ENCODE measurements around the gene RFNG. TPM values are rescaled to one million over a fixed set of nuclear protein-coding genes. Genes with fewer than 3 reads are reported as not detected.

The RFNG gene
- polyA plus RNA-seq, 2 of the 4 experiments (the other 2 are of a cell fraction), result 8.4 to 25.7 TPM

GRCh38 chr17:82030470-82031302, 20.9 kb downstream of the RFNG start:
- H3K4me1 ChIP-seq, result peaks cover 5% of the 10 kb centered on the region; the same call in 1 of the 3 replicates
- no peaks in the 10 kb centered on the region for H3K9me3 ChIP-seq
- ATAC-seq (peak; percentile 62 to 88), FAIRE-seq (peak; percentile 84), DNase-seq (ENCODE audit: low read depth in 1 of 2, low spot score in 1 of 2) (peak; percentile 92 to 93)
- POLR2A ChIA-PET, result interaction anchor here (0.6 to 3.4 kb wide), 9 partner anchors 27 to 206 kb away, joined by 3 to 33 read pairs (median 3); partner anchors contain the start of genes FASN and MAFG
- peak overlapping the region; percentile 94 for H3K4me2 ChIP-seq
- H3K4me3 ChIP-seq, result peak overlapping the region; percentile 66
- CTCF ChIA-PET, result interaction anchor here (0.6 to 33.2 kb wide), 100 partner anchors 9 to 818 kb away, joined by 3 to 794 read pairs (median 5); partner anchors contain the start of genes DCXR, DUS1L, GPS1 and MAFG
- H3K27ac ChIP-seq, result peak overlapping the region; percentile 75 to 94
- WGBS (ENCODE audit: missing lambda C conversion rate), result 3% methylated on average over 45 of the region's 94 CpGs
- peak; percentile 65 for TF ChIP-seq SMC3 (IDR thresholded peaks at IDR 0.05)
- no peak for TF ChIP-seq CBX8 (IDR thresholded peaks at IDR 0.05)
- TF ChIP-seq KDM5A (IDR thresholded peaks at IDR 0.05), result no peak
- TF ChIP-seq RFX5 (IDR thresholded peaks at IDR 0.05), result no peak
- TF ChIP-seq ATOH8 (CRISPR knock-in tag; IDR thresholded peaks at IDR 0.05; ENCODE audit: low read depth), result no peak
- TF ChIP-seq EHMT2 (IDR thresholded peaks at IDR 0.05; ENCODE audit: low read depth), result no peak
- TF ChIP-seq HEYL (CRISPR knock-in tag; IDR thresholded peaks at IDR 0.05), result no peak
- TF ChIP-seq TFCP2L1 (CRISPR knock-in tag; IDR thresholded peaks at IDR 0.05), result no peak
- no peak for TF ChIP-seq HOXA7 (CRISPR knock-in tag; IDR thresholded peaks at IDR 0.05)
- TF ChIP-seq ZFP36 (IDR thresholded peaks at IDR 0.05; ENCODE audit: borderline replicate concordance, partially characterized antibody), result no peak
- no peak for TF ChIP-seq BHLHE40 (IDR thresholded peaks at IDR 0.05; ENCODE audit: low read depth, low read length)
- peak; percentile 95; the same call in 1 of the 2 replicates for TF ChIP-seq RNF2 (IDR thresholded peaks at IDR 0.05; ENCODE audit: borderline replicate concordance, low read depth)
- TF ChIP-seq E2F6 (IDR thresholded peaks at IDR 0.05; ENCODE audit: borderline replicate concordance, low read depth), result peak; percentile 74; the same call in 1 of the 2 replicates
- TF ChIP-seq CHD4 (IDR thresholded peaks at IDR 0.05; ENCODE audit: borderline replicate concordance), result no peak
- TF ChIP-seq MAX (IDR thresholded peaks at IDR 0.05), result peak; percentile 74
- no peak for TF ChIP-seq ELK1 (IDR thresholded peaks at IDR 0.05; ENCODE audit: low read depth, low read length)
- peak; percentile 59 for TF ChIP-seq MAFK (IDR thresholded peaks at IDR 0.05; ENCODE audit: partially characterized antibody)
- no peak for TF ChIP-seq CBX2 (IDR thresholded peaks at IDR 0.05; ENCODE audit: borderline replicate concordance, low read depth)
- no peak for TF ChIP-seq FOSL2 (IDR thresholded peaks at IDR 0.05)
- peak; percentile 3; the same call in 1 of the 2 replicates for TF ChIP-seq FOSL2 (CRISPR knock-in tag; IDR thresholded peaks at IDR 0.05)
- TF ChIP-seq NPAS2 (CRISPR knock-in tag; IDR thresholded peaks at IDR 0.05; ENCODE audit: borderline replicate concordance), result no peak
- TF ChIP-seq RAD21 (conservative IDR thresholded peaks at IDR 0.05 in 1 of 2, IDR thresholded peaks at IDR 0.05 in 1 of 2), result peak; percentile 80 to 91
- peak; percentile 21; the same call in 1 of the 2 replicates for TF ChIP-seq MYC (IDR thresholded peaks at IDR 0.05; ENCODE audit: borderline replicate concordance, low read length)
- no peak for TF ChIP-seq SREBF2 (IDR thresholded peaks at IDR 0.05)
- TF ChIP-seq POLR2A (IDR thresholded peaks at IDR 0.05; ENCODE audit: low read length), result peak; percentile 31; the same call in 1 of the 2 replicates
- TF ChIP-seq BCL3 (IDR thresholded peaks at IDR 0.05), result 0 out of 3 replicates have a peak, but pooled peaks have one; percentile 41
- no peak; the same call in 1 of the 2 replicates for TF ChIP-seq NFE2L2 (conservative IDR thresholded peaks at IDR 0.05; ENCODE audit: low read length)
- TF ChIP-seq ZSCAN20 (CRISPR knock-in tag; IDR thresholded peaks at IDR 0.05), result no peak
- peak; percentile 54 for TF ChIP-seq CTCF (IDR thresholded peaks at IDR 0.05)
- no peak for TF ChIP-seq USF2 (IDR thresholded peaks at IDR 0.05)
- TF ChIP-seq HOXB13 (CRISPR knock-in tag; IDR thresholded peaks at IDR 0.05; ENCODE audit: low read depth), result no peak
- no peak; the same call in 1 of the 2 replicates for TF ChIP-seq PBX3 (IDR thresholded peaks at IDR 0.05)

Measured in A549 (cell line).